ENCODE data around the gene COIL. TPM values are rescaled to one million over a fixed set of nuclear protein-coding genes. Genes with fewer than 3 reads are reported as not detected.

COIL gene
- total and polyA plus RNA-seq, 9 of the 15 experiments (the other 6 are each of a cell fraction or from before 2014, with no cell fraction given) = 23.9 to 41.3 (median 28.7) TPM

GRCh38 chr17:56974055-56974454 lies 13.2 kb upstream of the COIL start (continued):
- TF ChIP-seq ZNF740 (CRISPR knock-in tag; IDR thresholded peaks at IDR 0.05) = no peak
- TF ChIP-seq ZNF740 (tag; IDR thresholded peaks at IDR 0.05) = peak in 1 of 2 experiments; percentile 57; a peak in 1 of 4 replicates
- peak in 1 of 2 experiments; percentile 52; a peak in 1 of 4 replicates for TF ChIP-seq TEAD1 (CRISPR knock-in tag; IDR thresholded peaks at IDR 0.05)
- no peak for TF ChIP-seq TOE1 (IDR thresholded peaks at IDR 0.05; ENCODE audit: borderline replicate concordance)
- no peak for TF ChIP-seq TOE1 (CRISPR knock-in tag; IDR thresholded peaks at IDR 0.05; ENCODE audit: borderline replicate concordance, low read depth)
- TF ChIP-seq HMGXB4 (CRISPR knock-in tag; IDR thresholded peaks at IDR 0.05) = no peak
- no peak for TF ChIP-seq CBFB (CRISPR knock-in tag; IDR thresholded peaks at IDR 0.05)
- TF ChIP-seq ZBTB26 (CRISPR knock-in tag; IDR thresholded peaks at IDR 0.05) = no peak
- no peak for TF ChIP-seq PHF21A (IDR thresholded peaks at IDR 0.05; ENCODE audit: borderline replicate concordance, low read depth)
- TF ChIP-seq CREB3 (tag; conservative IDR thresholded peaks at IDR 0.05; ENCODE audit: low read depth) = peak; percentile 68; the same call in 1 of the 2 replicates
- no peak for TF ChIP-seq IRF2 (CRISPR knock-in tag; IDR thresholded peaks at IDR 0.05)
- TF ChIP-seq SRSF9 (IDR thresholded peaks at IDR 0.05; ENCODE audit: borderline replicate concordance, low read depth, low read length) = no peak
- no peak for TF ChIP-seq ZNF3 (CRISPR knock-in tag; IDR thresholded peaks at IDR 0.05)
- peak; percentile 86 for TF ChIP-seq PTRF (tag; IDR thresholded peaks at IDR 0.05)
- TF ChIP-seq GMEB1 (CRISPR knock-in tag; IDR thresholded peaks at IDR 0.05) = no peak
- TF ChIP-seq ZBTB33 (CRISPR knock-in tag; IDR thresholded peaks at IDR 0.05) = no peak
- no peak for TF ChIP-seq ZNF140 (CRISPR knock-in tag; IDR thresholded peaks at IDR 0.05)
- no peak for TF ChIP-seq ATF7 (IDR thresholded peaks at IDR 0.05)
- peak; percentile 46; the same call in 1 of the 2 replicates for TF ChIP-seq ZNF239 (CRISPR knock-in tag; IDR thresholded peaks at IDR 0.05)
- no peak for TF ChIP-seq MAX (CRISPR knock-in tag; IDR thresholded peaks at IDR 0.05)
